EH (cell line): ENCODE data around the gene DTX1.
A peak's percentile ranks its signal among the peaks of the same experiment; 100 is the strongest.

ENCODE experiments used
- DNase-seq: peaks from one replicate; pipeline ENCODE4 v3.0.0-alpha.2; 2015; ENCODE audit warnings: low read depth

DTX1 gene

DNA sequence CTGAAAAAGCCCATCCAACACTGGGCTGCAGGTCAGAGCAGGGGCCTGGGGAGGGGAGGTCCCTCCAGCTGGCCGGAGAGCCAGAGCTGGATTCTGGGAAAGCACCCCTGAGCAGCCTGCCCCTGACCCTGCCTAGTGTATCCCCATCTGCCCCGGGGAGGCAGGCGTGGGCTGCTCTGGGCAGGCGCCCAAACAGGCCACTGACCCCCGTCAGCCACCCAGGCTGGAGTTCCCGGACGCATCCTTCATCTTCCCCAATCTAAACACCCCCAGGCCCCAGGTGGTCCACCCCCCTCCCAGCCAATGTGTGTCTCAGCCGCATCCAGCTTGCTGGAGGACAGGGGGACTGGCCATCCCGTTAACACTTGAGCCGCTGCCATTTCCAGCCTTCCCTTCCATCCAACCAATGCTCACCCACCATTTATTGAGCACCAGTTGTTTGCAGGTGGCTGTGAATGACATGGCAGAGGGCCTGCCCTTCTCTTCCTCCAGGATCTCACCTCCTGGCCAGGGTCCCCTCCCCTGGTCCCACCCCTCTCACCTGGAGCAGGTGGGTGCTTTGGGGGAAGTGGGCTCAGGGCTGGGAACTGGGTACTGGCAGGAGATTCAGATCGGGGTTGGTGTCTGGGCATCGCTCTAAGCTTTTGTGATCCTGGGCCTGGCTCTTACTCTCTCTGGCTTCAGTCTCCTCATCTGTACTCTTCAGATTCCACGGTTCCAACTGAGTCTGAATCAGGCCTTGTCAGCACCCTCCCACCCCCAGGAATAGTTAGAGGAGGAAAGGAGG is 743 bp upstream of the DTX1 start:
- no peak for DNase-seq

GRCh38 chr12:113056381-113056630 is 224 bp upstream of the DTX1 start:
- DNase-seq = no peak

DNA sequence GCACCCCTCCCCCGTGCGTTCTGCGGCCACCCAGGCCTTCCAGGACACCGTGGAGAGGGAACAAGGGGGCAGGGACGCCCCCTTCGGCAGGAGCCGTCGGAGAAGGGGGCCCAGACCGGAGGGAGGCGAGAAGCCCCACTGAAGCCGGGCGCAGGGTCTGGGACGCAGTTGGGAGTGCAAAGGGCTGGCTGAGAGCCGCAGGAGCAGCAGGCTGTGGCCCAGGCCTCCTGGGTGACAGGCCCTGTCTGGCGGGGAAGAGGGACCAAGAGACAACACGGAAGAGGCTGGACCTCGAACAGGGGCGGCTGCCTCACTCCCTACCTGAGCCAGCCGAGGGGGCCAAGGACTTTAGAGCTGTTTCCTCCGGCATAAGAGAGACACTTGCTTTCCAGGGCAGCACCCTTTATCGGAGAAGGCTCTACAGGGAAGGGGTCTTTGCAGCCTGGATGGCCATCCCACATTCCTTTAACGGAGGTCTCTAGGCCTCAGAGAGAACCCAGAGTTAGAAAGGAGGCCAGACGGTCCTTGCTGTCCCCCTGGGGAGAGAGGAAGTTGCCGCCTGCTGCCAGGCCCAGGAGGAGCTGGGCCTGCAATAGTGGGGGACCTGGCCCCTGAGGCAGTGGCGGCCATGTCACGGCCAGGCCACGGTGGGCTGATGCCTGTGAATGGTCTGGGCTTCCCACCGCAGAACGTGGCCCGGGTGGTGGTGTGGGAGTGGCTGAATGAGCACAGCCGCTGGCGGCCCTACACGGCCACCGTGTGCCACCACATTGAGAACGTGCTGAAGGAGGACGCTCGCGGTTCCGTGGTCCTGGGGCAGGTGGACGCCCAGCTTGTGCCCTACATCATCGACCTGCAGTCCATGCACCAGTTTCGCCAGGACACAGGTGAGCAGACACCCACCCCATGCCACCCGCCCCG is 1.3 kb downstream of the DTX1 start:
- DNase-seq = no peak

GRCh38 chr12:113058553-113058952 is 2.0 kb downstream of the DTX1 start:
- no peak for DNase-seq

GRCh38 chr12:113059071-113059595 is 2.6 kb downstream of the DTX1 start:
- DNase-seq = no peak

DNA sequence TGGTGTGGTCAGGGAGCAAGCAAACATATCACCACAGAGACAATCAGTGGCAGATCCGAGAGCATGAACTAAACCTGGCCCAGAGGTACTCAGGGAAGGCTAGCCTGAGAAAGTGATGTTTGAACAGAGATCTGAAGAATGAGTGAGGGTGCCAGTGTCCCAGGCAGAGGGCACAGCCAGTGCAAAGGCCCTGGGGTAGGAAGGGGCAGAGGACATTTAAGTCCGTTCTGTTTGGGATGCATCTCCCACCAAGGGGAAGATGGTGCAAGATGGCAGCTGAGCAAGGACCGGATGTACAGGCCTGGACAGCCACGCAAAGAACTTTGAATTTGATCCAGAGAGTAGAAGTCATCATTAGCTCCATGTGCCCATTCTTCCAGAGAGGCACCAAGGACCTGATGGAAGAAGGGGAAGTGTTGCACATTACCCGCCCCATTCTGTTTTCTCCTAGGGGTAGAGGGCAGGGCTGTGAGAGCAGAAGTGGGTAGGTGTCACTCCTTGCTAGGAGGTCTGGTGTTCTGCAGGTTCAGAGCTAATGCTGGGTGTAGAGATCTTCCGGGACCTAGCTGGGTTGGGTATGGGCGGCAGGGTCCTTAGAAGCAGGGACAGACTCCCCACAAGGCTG is 3.9 kb downstream of the DTX1 start:
- no peak for DNase-seq

DNA sequence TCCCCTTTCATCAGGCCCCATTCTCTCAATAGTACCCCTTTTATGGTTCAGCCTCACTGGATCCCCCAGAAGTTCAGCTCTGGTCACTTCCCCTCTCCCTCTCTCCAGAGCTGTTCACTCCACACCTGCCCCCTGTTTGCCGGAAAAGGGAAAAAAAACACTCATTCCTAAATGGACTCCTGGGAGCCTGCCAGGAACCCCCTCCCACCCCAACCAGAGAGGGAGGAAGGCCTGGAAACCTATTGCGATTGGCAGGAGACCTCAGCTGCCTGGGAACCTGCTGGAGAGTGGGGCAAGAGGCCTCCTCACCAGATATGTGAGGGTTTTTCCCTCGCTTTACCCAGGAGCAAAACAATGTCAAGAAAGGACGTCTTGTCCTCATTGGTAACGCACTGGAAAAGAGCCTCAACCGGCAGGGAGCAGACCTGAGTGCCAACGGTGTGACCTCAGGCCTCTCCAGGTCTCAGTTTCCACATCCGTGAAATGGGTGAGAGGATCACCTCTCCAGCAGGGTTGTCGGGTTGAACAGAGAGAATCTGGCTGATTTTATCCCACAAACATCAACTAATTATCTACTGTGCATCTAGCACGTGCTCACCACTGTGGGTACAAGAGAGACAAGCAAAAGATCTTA is 4.6 kb downstream of the DTX1 start:
- DNase-seq = no peak

DNA sequence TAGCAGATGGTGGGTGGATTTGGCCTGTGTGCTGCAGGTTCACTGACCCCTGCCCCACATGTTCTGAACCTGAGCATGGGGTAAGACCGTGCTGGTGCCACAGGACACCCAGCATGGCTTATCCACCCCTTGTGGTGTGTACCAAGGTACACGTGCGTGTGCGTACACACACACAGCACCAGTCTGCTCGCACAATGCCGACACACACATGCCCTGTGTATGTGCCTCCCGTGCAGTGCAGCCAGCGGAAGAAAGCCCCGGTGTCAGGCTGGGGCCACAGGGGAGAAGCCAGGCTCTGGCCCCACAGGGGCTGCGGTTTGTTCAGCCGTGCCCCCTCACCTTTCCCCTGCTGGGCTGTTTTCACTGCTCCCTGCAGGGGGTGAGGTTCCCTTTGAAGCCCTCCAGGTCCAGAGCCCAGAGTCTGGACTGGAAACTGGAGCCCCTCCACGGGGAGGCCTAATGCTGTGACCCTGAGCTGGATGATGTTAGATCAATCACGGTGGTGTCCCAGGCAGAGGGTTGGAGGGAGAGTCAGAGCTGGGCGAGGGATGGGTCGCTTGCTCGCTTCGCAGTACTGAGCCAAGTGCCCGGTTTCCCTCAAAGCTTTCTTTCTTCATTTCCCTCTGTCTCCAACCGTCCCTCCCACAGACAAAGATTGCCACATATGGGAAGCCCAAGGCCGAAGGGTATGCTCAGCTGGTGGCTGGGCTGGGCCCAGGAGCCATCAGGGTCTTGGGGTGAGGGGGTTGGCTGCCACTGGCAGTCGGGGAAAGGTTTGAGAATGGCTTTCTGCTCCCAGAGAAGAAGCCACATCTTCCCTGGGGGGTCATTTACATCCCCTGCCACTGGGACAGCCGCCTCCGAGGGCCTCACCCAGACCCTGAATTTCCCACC is 6.2 kb downstream of the DTX1 start:
- no peak for DNase-seq

DNA sequence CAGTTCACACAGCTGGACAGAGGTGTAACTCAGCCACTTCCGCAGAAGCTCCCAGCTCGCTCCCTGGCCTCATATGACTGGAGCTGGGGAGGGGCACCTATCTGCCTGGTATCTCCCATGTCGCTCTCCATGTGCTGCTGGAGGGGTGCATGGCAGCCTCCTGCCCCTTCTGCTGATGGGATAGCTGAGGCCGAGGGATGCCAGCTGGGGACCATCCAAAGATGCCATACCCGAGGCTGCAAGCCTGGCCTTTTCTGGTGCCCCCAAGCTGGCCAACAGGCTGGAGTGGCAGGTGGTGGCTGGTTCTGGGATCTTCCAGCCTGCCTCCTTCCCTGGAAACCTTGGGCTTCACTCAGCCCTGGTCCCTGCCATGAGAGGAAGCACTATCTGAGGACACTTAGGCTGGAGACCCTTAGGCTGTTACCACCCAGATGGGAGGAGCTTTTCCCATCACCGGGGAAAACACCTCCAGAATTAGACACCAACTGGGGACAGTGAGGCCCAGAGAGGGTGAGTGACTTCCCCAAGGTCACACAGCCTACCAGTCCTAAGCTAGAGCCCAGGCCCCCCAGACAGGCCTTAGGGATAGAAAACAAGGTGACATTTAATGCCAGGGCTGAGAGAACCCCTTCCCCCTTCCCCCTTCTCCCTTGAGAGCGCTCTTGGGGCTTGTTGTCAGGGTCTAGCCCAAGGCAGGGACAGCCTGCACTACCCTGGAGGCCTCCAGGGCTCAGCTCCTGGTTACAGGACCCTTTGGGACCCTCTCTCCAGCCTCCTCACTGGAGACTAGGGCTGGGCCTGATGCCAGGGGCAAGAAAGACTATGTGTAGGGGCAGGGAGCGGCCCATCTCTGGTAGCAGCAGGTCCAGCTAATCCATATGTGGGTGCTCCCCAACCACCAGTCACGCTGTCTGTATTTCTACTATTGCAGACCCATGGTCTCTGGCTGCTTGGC is 7.1 kb downstream of the DTX1 start:
- no peak for DNase-seq

- no peak for DNase-seq
Observed at GRCh38 chr12:113064395-113065125, 8.0 kb downstream of the DTX1 start.

- DNase-seq = peak; percentile 8
Observed at GRCh38 chr12:113065126-113066007, 8.8 kb downstream of the DTX1 start.

GRCh38 chr12:113066813-113067400 is 10.4 kb downstream of the DTX1 start:
- DNase-seq = no peak

- DNase-seq = no peak
Observed at GRCh38 chr12:113067987-113068935, 11.7 kb downstream of the DTX1 start.

DNA sequence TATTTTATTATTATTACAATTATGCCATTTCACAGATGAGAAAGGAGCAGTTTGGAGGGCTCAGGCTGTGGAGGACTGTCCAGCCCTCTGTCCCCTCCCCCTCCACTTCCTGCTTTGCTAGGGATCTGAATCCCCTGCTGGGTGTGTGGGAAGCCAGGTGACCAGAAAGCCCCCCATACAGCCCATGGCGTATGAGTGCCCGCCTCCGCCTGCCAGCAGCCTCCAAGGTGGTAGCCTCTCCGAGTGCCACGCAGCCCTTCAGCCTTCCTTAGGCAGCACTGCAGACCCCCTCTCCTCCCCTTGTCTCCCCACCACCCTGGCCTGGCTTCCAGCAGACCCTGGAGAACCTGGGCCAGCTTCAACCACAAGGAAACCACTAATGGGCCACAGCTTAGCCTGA is 12.6 kb downstream of the DTX1 start:
- no peak for DNase-seq

DNA sequence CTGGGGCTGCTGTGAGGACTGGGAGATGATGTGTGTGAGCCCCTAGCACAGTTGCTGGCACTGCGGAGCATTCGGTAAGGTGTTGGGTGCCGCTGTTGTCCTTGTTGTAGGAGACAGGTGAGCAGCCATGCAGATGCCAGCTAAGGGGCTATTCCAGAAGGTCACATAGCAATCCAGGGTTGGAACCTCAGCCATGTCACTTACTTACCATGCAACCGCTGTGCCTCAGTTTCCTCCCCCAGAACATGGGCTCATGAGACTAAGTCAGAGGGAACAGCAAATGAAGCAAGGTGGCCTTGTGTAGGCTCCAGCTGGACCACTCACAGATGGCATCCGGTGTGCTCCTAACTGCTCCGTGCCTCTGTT is 13.2 kb downstream of the DTX1 start:
- no peak for DNase-seq

- no peak for DNase-seq
Observed at GRCh38 chr12:113070117-113070906, 13.8 kb downstream of the DTX1 start.
